Endothelial cell (in vitro differentiated cells): ENCODE measurements around the gene TMEM167A. TPM values are rescaled to one million over a fixed set of nuclear protein-coding genes. Genes with fewer than 3 reads are reported as not detected.

Source experiments
- DNase-seq: peaks from one replicate; pipeline ENCODE4 v3.0.0; 2021; ENCODE audit warnings: low spot score
- H3K27ac Mint-ChIP-seq: one replicate; pipeline ENCODE4 v1.8.0; 2021; ENCODE audit warnings: mixed read lengths, inconsistent platforms; ENCODE audit not compliant: unreplicated experiment
- H3K27me3 Mint-ChIP-seq: one replicate; pipeline ENCODE4 v1.8.0; 2021; ENCODE audit warnings: mild to moderate bottlenecking, moderate library complexity, mixed read lengths, inconsistent platforms; ENCODE audit not compliant: unreplicated experiment
- H3K36me3 Mint-ChIP-seq: one replicate; pipeline ENCODE4 v1.8.0; 2021; ENCODE audit warnings: mild to moderate bottlenecking, low read depth, mixed read lengths, inconsistent platforms; ENCODE audit not compliant: unreplicated experiment
- H3K4me1 Mint-ChIP-seq: one replicate; pipeline ENCODE4 v1.8.0; 2021; ENCODE audit warnings: mild to moderate bottlenecking, mixed read lengths, inconsistent platforms; ENCODE audit not compliant: unreplicated experiment
- H3K4me3 Mint-ChIP-seq: one replicate; pipeline ENCODE4 v1.8.0; 2021; ENCODE audit warnings: mild to moderate bottlenecking, mixed read lengths, inconsistent platforms; ENCODE audit not compliant: unreplicated experiment
- H3K9me3 Mint-ChIP-seq: one replicate; pipeline ENCODE4 v1.8.0; 2021; ENCODE audit warnings: mixed read lengths, inconsistent platforms; ENCODE audit not compliant: unreplicated experiment
- total RNA-seq: library from RNA; stranded (reverse); fragmentation: NEBNext Ultra II Directional; extraction: Animal tissue kit (Norgen Biotek cat#: 25700); gene quantifications from one replicate; pipeline ENCODE4 v1.2.1, GENCODE V29; 2021; ENCODE audit not compliant: unreplicated experiment
- TF ChIP-seq, protein P1 (sequence below): fragments of 200-600 bp; sonication (generic); IDR thresholded peaks from one replicate; pipeline ENCODE4 v1.5.0; 2021; ENCODE audit warnings: antibody characterized with exemption; ENCODE audit not compliant: unreplicated experiment

The TMEM167A gene
- total RNA-seq, 1 donor from 2014 or later, result 106 TPM

DNA sequence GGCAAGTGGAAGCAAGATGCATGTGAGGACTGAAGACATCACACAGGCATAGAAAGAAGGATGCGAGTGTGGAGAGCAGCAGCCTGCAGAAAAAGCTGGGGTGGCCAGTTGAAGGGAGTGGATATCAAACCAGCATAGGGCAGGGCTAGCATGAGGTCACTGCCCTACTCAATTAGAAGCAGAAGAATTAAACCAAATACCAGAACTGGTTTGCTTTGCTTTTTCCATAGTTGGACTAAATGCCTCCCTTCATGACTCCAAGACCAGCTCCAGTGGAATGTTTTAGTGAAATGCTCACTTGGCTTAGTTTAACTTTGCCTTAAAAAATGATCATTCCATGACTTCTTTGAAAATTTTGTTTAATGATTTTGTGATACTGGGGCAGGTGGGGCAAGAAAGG lies 45.8 kb downstream of the TMEM167A start:
- Mint-ChIP-seq H3K36me3 (no peaks in the 10 kb centered on the region), H3K4me1 (peaks cover 29% of the 10 kb centered on the region), H3K27ac (no peak overlapping the region), H3K27me3 (no peaks in the 10 kb centered on the region), H3K9me3 (no peaks in the 10 kb centered on the region), H3K4me3 (no peak overlapping the region)
- TF ChIP-seq, protein P1, sequence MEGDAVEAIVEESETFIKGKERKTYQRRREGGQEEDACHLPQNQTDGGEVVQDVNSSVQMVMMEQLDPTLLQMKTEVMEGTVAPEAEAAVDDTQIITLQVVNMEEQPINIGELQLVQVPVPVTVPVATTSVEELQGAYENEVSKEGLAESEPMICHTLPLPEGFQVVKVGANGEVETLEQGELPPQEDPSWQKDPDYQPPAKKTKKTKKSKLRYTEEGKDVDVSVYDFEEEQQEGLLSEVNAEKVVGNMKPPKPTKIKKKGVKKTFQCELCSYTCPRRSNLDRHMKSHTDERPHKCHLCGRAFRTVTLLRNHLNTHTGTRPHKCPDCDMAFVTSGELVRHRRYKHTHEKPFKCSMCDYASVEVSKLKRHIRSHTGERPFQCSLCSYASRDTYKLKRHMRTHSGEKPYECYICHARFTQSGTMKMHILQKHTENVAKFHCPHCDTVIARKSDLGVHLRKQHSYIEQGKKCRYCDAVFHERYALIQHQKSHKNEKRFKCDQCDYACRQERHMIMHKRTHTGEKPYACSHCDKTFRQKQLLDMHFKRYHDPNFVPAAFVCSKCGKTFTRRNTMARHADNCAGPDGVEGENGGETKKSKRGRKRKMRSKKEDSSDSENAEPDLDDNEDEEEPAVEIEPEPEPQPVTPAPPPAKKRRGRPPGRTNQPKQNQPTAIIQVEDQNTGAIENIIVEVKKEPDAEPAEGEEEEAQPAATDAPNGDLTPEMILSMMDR, result no peak
- DNase-seq, result no peak

DNA sequence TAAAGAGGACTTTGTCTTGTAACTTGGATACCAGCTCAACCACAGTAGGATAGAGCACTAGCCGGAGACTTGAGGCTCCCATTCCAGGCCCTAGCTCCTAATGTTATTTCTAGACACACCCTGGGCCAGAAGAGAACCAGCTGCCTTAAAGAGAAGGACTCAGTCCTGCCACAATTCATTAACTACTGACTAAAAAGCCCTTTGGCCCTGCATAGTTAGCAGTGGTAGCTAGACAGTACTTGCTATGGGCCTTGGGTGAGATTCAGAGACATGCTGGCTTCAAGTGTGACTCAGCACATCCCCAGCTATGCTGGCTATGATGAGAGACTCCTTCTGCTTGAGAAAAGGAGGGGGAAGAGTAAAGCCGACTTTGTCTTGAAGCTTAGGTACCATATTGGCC lies 47.3 kb downstream of the TMEM167A start:
- Mint-ChIP-seq H3K27ac (no peak overlapping the region), H3K4me1 (peaks cover 14% of the 10 kb centered on the region), H3K9me3 (no peaks in the 10 kb centered on the region)

DNA sequence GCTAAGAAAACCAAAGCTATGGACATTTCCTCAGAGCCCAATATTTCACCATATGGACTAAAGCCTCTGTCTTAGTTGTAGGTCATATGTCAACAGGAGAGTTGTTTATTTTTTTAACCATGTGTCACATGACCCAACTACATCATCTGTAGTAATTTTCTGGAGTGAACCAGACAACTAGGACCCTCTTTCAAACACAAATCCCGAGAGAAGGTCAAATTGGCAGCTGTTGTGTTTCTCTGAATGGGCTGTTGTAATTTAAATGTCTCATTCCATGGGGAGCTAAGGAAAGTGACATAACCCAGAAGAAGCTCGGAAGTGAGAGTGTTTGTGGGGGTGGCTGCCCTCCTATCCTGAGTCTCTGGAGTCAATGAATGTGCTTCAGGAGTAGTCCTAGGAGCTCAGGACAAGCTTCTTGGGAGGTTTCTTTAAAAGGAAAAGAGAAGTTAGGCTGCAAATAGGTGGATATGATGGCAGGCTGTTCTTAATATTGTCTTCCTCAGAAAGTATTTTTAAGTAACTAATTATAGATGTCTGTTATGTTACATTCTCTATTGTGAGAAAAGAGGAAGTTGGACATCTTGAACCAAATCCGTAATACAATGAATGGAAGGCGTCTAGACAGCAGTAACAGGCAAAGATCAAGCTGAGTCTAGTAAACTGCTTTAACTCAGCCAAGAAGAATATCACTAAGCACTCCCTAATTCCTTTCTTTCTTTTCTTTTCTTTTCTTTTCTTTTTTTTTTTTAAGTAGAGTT lies 50.1 kb downstream of the TMEM167A start:
- TF ChIP-seq, protein P1, result no peak
- Mint-ChIP-seq H3K27ac (no peak overlapping the region), H3K4me1 (peaks cover 8% of the 10 kb centered on the region), H3K27me3 (no peaks in the 10 kb centered on the region), H3K4me3 (no peak overlapping the region), H3K36me3 (no peaks in the 10 kb centered on the region), H3K9me3 (no peaks in the 10 kb centered on the region)
- no peak for DNase-seq

More for the DNA sequence above, 47.3 kb downstream of the TMEM167A start:
- TF ChIP-seq, protein P1, result no peak
- H3K36me3 Mint-ChIP-seq, result no peaks in the 10 kb centered on the region
- no peak for DNase-seq
- H3K27me3 Mint-ChIP-seq, result no peaks in the 10 kb centered on the region
- H3K4me3 Mint-ChIP-seq, result no peak overlapping the region

DNA sequence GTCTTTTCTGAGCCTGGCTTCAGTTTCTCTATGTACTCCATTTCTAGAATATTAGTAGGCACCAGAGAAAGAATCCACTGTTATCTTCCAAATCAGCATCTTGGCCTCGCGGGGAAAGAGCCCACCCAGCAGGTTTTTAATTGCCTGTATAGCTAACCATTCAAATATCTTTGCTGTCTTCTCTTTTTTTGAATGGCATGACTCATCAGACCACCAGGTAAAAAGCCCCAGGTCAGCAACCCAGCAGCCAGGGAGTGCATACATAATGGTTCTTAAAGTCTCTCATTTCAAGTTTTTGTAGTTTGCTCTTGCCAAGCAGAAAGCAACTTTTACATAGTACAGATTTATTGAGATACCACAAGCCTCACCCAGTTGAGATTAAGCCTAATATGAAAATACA lies 50.7 kb downstream of the TMEM167A start:
- TF ChIP-seq, protein P1, result no peak
- Mint-ChIP-seq H3K9me3 (no peaks in the 10 kb centered on the region), H3K27ac (no peak overlapping the region), H3K27me3 (no peaks in the 10 kb centered on the region), H3K4me1 (peaks cover 8% of the 10 kb centered on the region), H3K4me3 (no peak overlapping the region), H3K36me3 (no peaks in the 10 kb centered on the region)
- DNase-seq, result no peak

DNA sequence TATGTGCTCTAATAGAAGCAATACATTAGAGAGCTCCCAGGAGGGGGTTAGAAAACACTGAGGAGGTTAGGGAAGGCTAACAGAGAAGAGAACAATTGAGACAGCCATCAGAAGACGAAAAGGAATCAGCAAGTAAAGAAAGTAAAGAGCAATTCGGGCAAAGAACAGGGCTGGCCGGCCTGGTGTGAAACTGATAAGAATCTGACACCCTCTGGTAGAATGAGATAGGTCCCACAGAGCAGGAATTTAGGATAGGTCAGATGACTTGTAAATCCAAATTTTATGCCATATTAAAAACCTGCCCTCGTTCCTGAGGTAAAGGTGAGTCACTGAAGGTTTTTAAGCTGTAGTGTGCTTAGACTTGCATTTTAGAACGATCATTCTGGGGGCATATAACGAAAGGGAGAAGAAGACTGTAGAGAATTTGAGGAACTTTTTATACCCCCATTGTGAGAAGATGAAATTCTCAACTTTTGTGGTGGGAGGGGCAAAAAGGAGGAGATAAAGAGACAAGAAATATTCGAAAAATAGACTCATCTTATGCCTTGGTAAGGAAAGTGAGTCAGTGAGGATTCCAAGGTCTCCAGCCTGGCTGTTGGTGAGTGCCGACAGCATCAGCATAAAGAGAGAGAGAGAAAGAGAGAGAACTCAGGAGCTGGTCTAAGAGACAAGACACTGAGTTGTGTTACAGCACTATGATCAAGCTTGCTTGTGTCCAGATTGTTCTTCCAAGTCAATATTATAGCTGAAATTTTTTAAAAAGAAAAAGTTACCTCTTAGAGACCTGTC lies 51.3 kb downstream of the TMEM167A start:
- no peaks in the 10 kb centered on the region for H3K9me3 Mint-ChIP-seq
- H3K4me1 Mint-ChIP-seq, result peaks cover 8% of the 10 kb centered on the region
- no peaks in the 10 kb centered on the region for H3K36me3 Mint-ChIP-seq
- H3K27ac Mint-ChIP-seq, result no peak overlapping the region
- no peak for DNase-seq
- H3K4me3 Mint-ChIP-seq, result no peak overlapping the region
- TF ChIP-seq, protein P1, result no peak
- no peaks in the 10 kb centered on the region for H3K27me3 Mint-ChIP-seq
